HG03520 (cell line): ENCODE data around the gene SGTA.
"Not testable (repeated sequence)": the region's sequence is repeated elsewhere in the genome, so short reads cannot be mapped to it uniquely, and the experiment has no call there.

Source experiments
- ATAC-seq: cut with Tn5 transposase; IDR thresholded peaks from one replicate; pipeline ENCODE4 v1.9.1; 2021; ENCODE audit warnings: mild to moderate bottlenecking, moderate library complexity; ENCODE audit not compliant: unreplicated experiment

SGTA gene

GRCh38 chr19:2795827-2796658, 13.0 kb upstream of the SGTA start:
- ATAC-seq: no peak

- ATAC-seq: no peak
Observed at GRCh38 chr19:2793577-2793976, 10.5 kb upstream of the SGTA start.

- no peak for ATAC-seq
Observed at GRCh38 chr19:2793126-2793525, 10.1 kb upstream of the SGTA start.

- not testable (repeated sequence) for ATAC-seq
Observed at GRCh38 chr19:2792666-2793065, 9.6 kb upstream of the SGTA start.

- no peak for ATAC-seq
Observed at GRCh38 chr19:2791876-2792275, 8.8 kb upstream of the SGTA start.

- ATAC-seq: no peak
Observed at GRCh38 chr19:2791440-2791839, 8.4 kb upstream of the SGTA start.

- no peak for ATAC-seq
Observed at GRCh38 chr19:2790557-2791271, 7.6 kb upstream of the SGTA start.

- ATAC-seq: no peak
Observed at GRCh38 chr19:2790194-2790556, 7.1 kb upstream of the SGTA start.

GRCh38 chr19:2788237-2788636, 5.2 kb upstream of the SGTA start:
- ATAC-seq: no peak

- no peak for ATAC-seq
Observed at GRCh38 chr19:2787115-2787514, 4.0 kb upstream of the SGTA start.

- ATAC-seq: peak; percentile 49
Observed at GRCh38 chr19:2785244-2785997, 2.3 kb upstream of the SGTA start, which contains the start of gene THOP1. Gene THOP1 (plus strand): TSS chr19:2785503. CDS start chr19:2785663, 160 bp downstream.

- ATAC-seq: no peak
Observed at GRCh38 chr19:2783781-2784145, 690 bp upstream of the SGTA start.

- no peak for ATAC-seq
Observed at GRCh38 chr19:2782329-2782935, 641 bp downstream of the SGTA start.

- no peak for ATAC-seq
Observed at GRCh38 chr19:2780284-2780683, 2.8 kb downstream of the SGTA start.

- no peak for ATAC-seq
Observed at GRCh38 chr19:2779121-2779740, 3.8 kb downstream of the SGTA start.

GRCh38 chr19:2777952-2778683, 5.0 kb downstream of the SGTA start:
- ATAC-seq: no peak

- no peak for ATAC-seq
Observed at GRCh38 chr19:2775556-2776430, 7.3 kb downstream of the SGTA start.

- ATAC-seq: no peak
Observed at GRCh38 chr19:2774953-2775555, 8.0 kb downstream of the SGTA start.
